Measurements from ENCODE around the gene KRT13.

DNA sequence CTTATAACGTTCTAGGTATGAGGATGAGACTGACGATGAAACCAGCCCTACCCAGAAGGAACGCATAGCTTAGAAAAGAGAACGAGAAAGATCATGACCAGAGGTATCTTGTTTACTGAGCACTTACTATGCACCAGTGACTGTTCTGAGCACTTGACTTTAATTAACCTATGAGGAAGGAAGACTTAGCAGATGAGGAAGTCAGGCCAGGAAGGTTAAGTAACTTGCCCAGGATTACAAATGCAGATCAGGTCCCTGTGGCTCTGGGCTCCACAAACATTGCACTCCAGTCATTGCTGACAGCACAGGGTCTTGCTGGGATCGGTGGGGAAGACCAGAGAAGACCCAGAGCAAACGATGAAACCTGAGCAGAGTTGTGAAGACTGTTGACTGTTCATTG, 7.1 kb downstream of the KRT13 start:
- TF ChIP-seq CTCF (IDR thresholded peaks at IDR 0.05): no peak
- no peak for TF ChIP-seq POLR2A (IDR thresholded peaks at IDR 0.05)
